Measurements from ENCODE around the gene GPATCH2.

GRCh38 chr1:217471403-217471802 is 159.5 kb downstream of the GPATCH2 start:
- TF ChIP-seq REST (IDR thresholded peaks at IDR 0.05; ENCODE audit: insufficient read depth in 1 of 2, low read depth in 2 of 2, low read length in 1 of 2): no peak
- TF ChIP-seq CTCF (IDR thresholded peaks at IDR 0.05): no peak
- TF ChIP-seq POLR2AphosphoS5 (IDR thresholded peaks at IDR 0.05; ENCODE audit: low read depth, low read length): no peak
- no peak for TF ChIP-seq TCF7L2 (IDR thresholded peaks at IDR 0.05; ENCODE audit: low read depth, low read length)
- TF ChIP-seq SIN3A (IDR thresholded peaks at IDR 0.05; ENCODE audit: borderline replicate concordance, insufficient read depth, low read depth, low read length): no peak
